K562 (cell line): ENCODE data around the gene CD55. TPM values are rescaled to one million over a fixed set of nuclear protein-coding genes. Genes with fewer than 3 reads are reported as not detected.

ENCODE experiments used
- ATF3 ChIP-seq, 2 experiments: fragments of 450-650 bp in 1 of 2; sonication (generic) in 1 of 2; formaldehyde crosslinking in 1 of 2; IDR thresholded peaks in 1 of 2; conservative IDR thresholded peaks in 1 of 2; 2 replicates each; pipeline versions ENCODE4 v1.6.1 to v1.8.1; 2016 to 2023; ENCODE audit warnings: mild to moderate bottlenecking in 2 of 2, moderate library complexity in 2 of 2, inconsistent platforms in 1 of 2, missing genetic modification reagents in 1 of 2
- BMI1 ChIP-seq: fragments of 150-350 bp; IDR thresholded peaks from 2 replicates; pipeline ENCODE4 v1.6.1; 2014; ENCODE audit warnings: low read length
- FOSL1 ChIP-seq: fragments of 200-800 bp; sonication (Bioruptor generic); conservative IDR thresholded peaks from 2 replicates; pipeline ENCODE4 v1.6.1; 2016; ENCODE audit warnings: missing genetic modification characterization, missing compliant biosample characterization
- HMG20B ChIP-seq: fragments of 250-450 bp; sonication (Bioruptor Pico); IDR thresholded peaks from 2 replicates; pipeline ENCODE4 v1.5.0; 2021; ENCODE audit warnings: mild to moderate bottlenecking
- HNRNPLL ChIP-seq: fragments of 200-400 bp; formaldehyde crosslinking; IDR thresholded peaks from 2 replicates; pipeline ENCODE4 v1.6.1; 2017; ENCODE audit warnings: low read length, low read depth, mild to moderate bottlenecking; ENCODE audit not compliant: poor library complexity, severe bottlenecking
- POLR2AphosphoS2 ChIP-seq: IDR thresholded peaks from 2 replicates; pipeline ENCODE4 v1.6.1; 2012; ENCODE audit warnings: low read length, improper control_type of control experiment
- SP1 ChIP-seq: sonication (generic); formaldehyde crosslinking; IDR thresholded peaks from 2 replicates; pipeline ENCODE4 v1.8.1; 2022; ENCODE audit warnings: mild to moderate bottlenecking, missing genetic modification reagents
- THRA ChIP-seq: fragments of 450-650 bp; IDR thresholded peaks from 2 replicates; pipeline ENCODE4 v1.6.1; 2017; ENCODE audit warnings: mild to moderate bottlenecking, moderate library complexity
- VEZF1 ChIP-seq: fragments of 200-800 bp; sonication (Bioruptor generic); IDR thresholded peaks from 2 replicates; pipeline ENCODE4 v1.6.1; 2017; ENCODE audit warnings: missing genetic modification characterization, missing compliant biosample characterization
- ZBTB1 ChIP-seq: sonication (generic); formaldehyde crosslinking; IDR thresholded peaks from 2 replicates; pipeline ENCODE4 v1.8.1; 2023; ENCODE audit warnings: missing genetic modification reagents, low read depth, mild to moderate bottlenecking, borderline replicate concordance
- ZNF124 ChIP-seq: sonication (generic); formaldehyde crosslinking; IDR thresholded peaks from 2 replicates; pipeline ENCODE4 v1.8.1; 2022; ENCODE audit warnings: missing genetic modification reagents
- ZNF584 ChIP-seq: fragments of 200-800 bp; sonication (Bioruptor generic); IDR thresholded peaks from 2 replicates; pipeline ENCODE4 v1.6.1; 2016; ENCODE audit warnings: low read depth, mild to moderate bottlenecking, missing genetic modification characterization, missing compliant biosample characterization
- polyA plus RNA-seq, 8 experiments: library from polyadenylated mRNA; depleted of rRNA in 4 of 8; stranded (reverse) in 5 of 8; unstranded in 3 of 8; fragments of >200 nt; fragmentation: Nextera tagmentation in 2 of 8; fragmentation: Illumina TruSeq in 1 of 8; extraction: Ambion mirVana in 2 of 8; extraction: Trizol in 1 of 8; gene quantifications; 2 replicates each; pipeline versions ENCODE4 v1.2.1 to v1.2.3, GENCODE V29; 2011 to 2014; ENCODE audit warnings: inconsistent platforms in 1 of 8, missing spikeins in 1 of 8
- total RNA-seq, 7 experiments: library from RNA; depleted of rRNA in 6 of 7; stranded (reverse); fragments of >200 nt in 6 of 7; fragmentation: Illumina TruSeq in 2 of 7; extraction: Trizol in 2 of 7; gene quantifications; 2 replicates each; pipeline versions ENCODE4 v1.2.1 to v1.2.3, GENCODE V29; 2011 to 2021; ENCODE audit warnings: low replicate concordance in 1 of 7

CD55 gene
- total and polyA plus RNA-seq, 9 of the 15 experiments (the other 6 are each of a cell fraction or from before 2014, with no cell fraction given), result 17.7 to 150 (median 97.0) TPM

GRCh38 chr1:207282058-207282457, 39.4 kb upstream of the CD55 start (continued):
- TF ChIP-seq HNRNPLL, result no peak
- no peak for TF ChIP-seq BMI1
- no peak for TF ChIP-seq THRA
- TF ChIP-seq SP1 (CRISPR knock-in tag), result no peak
- no peak for TF ChIP-seq ZNF124 (CRISPR knock-in tag)
- no peak for TF ChIP-seq ZNF584 (CRISPR knock-in tag)
- no peak for TF ChIP-seq POLR2AphosphoS2
- no peak for TF ChIP-seq VEZF1 (CRISPR knock-in tag)
- peak; percentile 73 for TF ChIP-seq FOSL1
- no peak for TF ChIP-seq HMG20B (CRISPR knock-in tag)
- no peak for TF ChIP-seq ZBTB1 (CRISPR knock-in tag)
- TF ChIP-seq ATF3 (IDR thresholded peaks at IDR 0.05), result 0 out of 2 replicates have a peak, but pooled peaks have one; percentile 18
- no peak for TF ChIP-seq ATF3 (CRISPR knock-in tag; conservative IDR thresholded peaks at IDR 0.05)
